Measurements from ENCODE around the gene ZNF385D.

GRCh38 chr3:21528291-21528995, 222.6 kb downstream of the ZNF385D start:
- TF ChIP-seq, protein P1, sequence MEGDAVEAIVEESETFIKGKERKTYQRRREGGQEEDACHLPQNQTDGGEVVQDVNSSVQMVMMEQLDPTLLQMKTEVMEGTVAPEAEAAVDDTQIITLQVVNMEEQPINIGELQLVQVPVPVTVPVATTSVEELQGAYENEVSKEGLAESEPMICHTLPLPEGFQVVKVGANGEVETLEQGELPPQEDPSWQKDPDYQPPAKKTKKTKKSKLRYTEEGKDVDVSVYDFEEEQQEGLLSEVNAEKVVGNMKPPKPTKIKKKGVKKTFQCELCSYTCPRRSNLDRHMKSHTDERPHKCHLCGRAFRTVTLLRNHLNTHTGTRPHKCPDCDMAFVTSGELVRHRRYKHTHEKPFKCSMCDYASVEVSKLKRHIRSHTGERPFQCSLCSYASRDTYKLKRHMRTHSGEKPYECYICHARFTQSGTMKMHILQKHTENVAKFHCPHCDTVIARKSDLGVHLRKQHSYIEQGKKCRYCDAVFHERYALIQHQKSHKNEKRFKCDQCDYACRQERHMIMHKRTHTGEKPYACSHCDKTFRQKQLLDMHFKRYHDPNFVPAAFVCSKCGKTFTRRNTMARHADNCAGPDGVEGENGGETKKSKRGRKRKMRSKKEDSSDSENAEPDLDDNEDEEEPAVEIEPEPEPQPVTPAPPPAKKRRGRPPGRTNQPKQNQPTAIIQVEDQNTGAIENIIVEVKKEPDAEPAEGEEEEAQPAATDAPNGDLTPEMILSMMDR (IDR thresholded peaks at IDR 0.05), result no peak
- TF ChIP-seq POLR2A (IDR thresholded peaks at IDR 0.05), result no peak
